GM23338 (cell line): Measurements from ENCODE around the gene SEMA5A.

Source experiments
- CREB1 ChIP-seq: fragments of 250-450 bp; sonication (Bioruptor Pico); IDR thresholded peaks from 2 replicates; pipeline ENCODE4 v1.5.0; 2020; ENCODE audit warnings: low read depth, mild to moderate bottlenecking, moderate library complexity
- EZH2 ChIP-seq: fragments of 200-600 bp; sonication (generic); IDR thresholded peaks from one replicate; pipeline ENCODE4 v1.8.0; 2017; ENCODE audit warnings: antibody characterized with exemption, mild to moderate bottlenecking, low read depth; ENCODE audit not compliant: unreplicated experiment
- EZH2phosphoT487 ChIP-seq: fragments of 200-600 bp; sonication (generic); IDR thresholded peaks from one replicate; pipeline ENCODE4 v1.8.1; 2018; ENCODE audit warnings: antibody characterized with exemption; ENCODE audit not compliant: unreplicated experiment
- JUNB ChIP-seq: IDR thresholded peaks from one replicate; pipeline ENCODE4 v1.6.1; 2016; ENCODE audit warnings: antibody characterized with exemption; ENCODE audit not compliant: unreplicated experiment
- NANOG ChIP-seq: IDR thresholded peaks from 2 replicates; pipeline ENCODE4 v1.6.1; 2016; ENCODE audit warnings: antibody characterized with exemption, borderline replicate concordance
- POLR2AphosphoS5 ChIP-seq: IDR thresholded peaks from 2 replicates; pipeline ENCODE4 v1.6.1; 2016; ENCODE audit warnings: antibody characterized with exemption, low read depth
- STAT1 ChIP-seq: IDR thresholded peaks from one replicate; pipeline ENCODE4 v1.6.1; 2016; ENCODE audit warnings: antibody characterized with exemption; ENCODE audit not compliant: unreplicated experiment
- ZNF114 ChIP-seq: fragments of 250-450 bp; sonication (Bioruptor Pico); IDR thresholded peaks from 2 replicates; pipeline ENCODE4 v1.5.0; 2020; ENCODE audit warnings: mild to moderate bottlenecking, moderate library complexity
- ZNF331 ChIP-seq: fragments of 250-450 bp; sonication (Bioruptor Pico); IDR thresholded peaks from 2 replicates; pipeline ENCODE4 v1.5.0; 2020; ENCODE audit warnings: low read depth, mild to moderate bottlenecking, moderate library complexity
- TF ChIP-seq, protein P1 (sequence below), 2 experiments: fragments of 200-600 bp in 1 of 2; sonication (generic) in 1 of 2; conservative IDR thresholded peaks; 2 replicates each; pipeline versions ENCODE4 v1.5.1 to v1.6.1; 2016 to 2017; ENCODE audit warnings: antibody characterized with exemption in 2 of 2, low read depth in 2 of 2, mild to moderate bottlenecking in 2 of 2, moderate library complexity in 1 of 2
- TF ChIP-seq, protein P2 (sequence below): IDR thresholded peaks from one replicate; pipeline ENCODE4 v1.6.1; 2018; ENCODE audit warnings: antibody characterized with exemption; ENCODE audit not compliant: unreplicated experiment

DNA sequence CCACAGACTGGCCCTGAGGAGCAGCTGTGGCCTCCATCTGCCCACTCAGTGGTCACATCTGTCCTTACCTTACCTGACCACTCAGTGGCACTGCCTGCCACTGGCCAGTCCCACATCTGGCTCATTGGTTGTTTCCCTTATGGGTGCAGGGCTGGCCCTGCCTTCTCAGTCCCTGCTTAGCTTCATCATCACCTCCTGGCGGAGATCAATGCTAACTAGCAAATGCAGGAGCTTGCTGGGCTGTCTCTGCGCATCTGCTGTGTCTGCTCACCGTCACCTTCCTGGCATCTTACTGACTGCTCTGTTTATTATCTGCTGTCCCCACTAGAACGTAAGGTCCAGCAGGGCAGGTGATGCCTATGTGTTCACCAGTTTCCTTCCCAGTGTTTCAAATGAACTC lies 356.9 kb downstream of the SEMA5A start:
- TF ChIP-seq, protein P1, sequence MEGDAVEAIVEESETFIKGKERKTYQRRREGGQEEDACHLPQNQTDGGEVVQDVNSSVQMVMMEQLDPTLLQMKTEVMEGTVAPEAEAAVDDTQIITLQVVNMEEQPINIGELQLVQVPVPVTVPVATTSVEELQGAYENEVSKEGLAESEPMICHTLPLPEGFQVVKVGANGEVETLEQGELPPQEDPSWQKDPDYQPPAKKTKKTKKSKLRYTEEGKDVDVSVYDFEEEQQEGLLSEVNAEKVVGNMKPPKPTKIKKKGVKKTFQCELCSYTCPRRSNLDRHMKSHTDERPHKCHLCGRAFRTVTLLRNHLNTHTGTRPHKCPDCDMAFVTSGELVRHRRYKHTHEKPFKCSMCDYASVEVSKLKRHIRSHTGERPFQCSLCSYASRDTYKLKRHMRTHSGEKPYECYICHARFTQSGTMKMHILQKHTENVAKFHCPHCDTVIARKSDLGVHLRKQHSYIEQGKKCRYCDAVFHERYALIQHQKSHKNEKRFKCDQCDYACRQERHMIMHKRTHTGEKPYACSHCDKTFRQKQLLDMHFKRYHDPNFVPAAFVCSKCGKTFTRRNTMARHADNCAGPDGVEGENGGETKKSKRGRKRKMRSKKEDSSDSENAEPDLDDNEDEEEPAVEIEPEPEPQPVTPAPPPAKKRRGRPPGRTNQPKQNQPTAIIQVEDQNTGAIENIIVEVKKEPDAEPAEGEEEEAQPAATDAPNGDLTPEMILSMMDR (conservative IDR thresholded peaks at IDR 0.05; ENCODE audit: low read depth in 2 of 2): no peak; a peak in 1 of 4 replicates
- TF ChIP-seq EZH2 (no peak), POLR2AphosphoS5 (no peak), EZH2phosphoT487 (no peak), CREB1 (CRISPR knock-in tag) (no peak), NANOG (no peak), ZNF114 (CRISPR knock-in tag) (no peak), JUNB (no peak), STAT1 (no peak), ZNF331 (CRISPR knock-in tag) (no peak)
- TF ChIP-seq, protein P2, sequence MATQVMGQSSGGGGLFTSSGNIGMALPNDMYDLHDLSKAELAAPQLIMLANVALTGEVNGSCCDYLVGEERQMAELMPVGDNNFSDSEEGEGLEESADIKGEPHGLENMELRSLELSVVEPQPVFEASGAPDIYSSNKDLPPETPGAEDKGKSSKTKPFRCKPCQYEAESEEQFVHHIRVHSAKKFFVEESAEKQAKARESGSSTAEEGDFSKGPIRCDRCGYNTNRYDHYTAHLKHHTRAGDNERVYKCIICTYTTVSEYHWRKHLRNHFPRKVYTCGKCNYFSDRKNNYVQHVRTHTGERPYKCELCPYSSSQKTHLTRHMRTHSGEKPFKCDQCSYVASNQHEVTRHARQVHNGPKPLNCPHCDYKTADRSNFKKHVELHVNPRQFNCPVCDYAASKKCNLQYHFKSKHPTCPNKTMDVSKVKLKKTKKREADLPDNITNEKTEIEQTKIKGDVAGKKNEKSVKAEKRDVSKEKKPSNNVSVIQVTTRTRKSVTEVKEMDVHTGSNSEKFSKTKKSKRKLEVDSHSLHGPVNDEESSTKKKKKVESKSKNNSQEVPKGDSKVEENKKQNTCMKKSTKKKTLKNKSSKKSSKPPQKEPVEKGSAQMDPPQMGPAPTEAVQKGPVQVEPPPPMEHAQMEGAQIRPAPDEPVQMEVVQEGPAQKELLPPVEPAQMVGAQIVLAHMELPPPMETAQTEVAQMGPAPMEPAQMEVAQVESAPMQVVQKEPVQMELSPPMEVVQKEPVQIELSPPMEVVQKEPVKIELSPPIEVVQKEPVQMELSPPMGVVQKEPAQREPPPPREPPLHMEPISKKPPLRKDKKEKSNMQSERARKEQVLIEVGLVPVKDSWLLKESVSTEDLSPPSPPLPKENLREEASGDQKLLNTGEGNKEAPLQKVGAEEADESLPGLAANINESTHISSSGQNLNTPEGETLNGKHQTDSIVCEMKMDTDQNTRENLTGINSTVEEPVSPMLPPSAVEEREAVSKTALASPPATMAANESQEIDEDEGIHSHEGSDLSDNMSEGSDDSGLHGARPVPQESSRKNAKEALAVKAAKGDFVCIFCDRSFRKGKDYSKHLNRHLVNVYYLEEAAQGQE: no peak
